ENCODE results near the gene TMEM217. TPM values are rescaled to one million over a fixed set of nuclear protein-coding genes. Genes with fewer than 3 reads are reported as not detected.

TMEM217 gene
- polyA plus RNA-seq, 1 donor = 1.5 TPM

GRCh38 chr6:37168811-37169495 is 89.0 kb downstream of the TMEM217 start:
- H3K9me3 ChIP-seq (ENCODE audit: control insufficient read depth, low read depth, low read length) = no peaks in the 10 kb centered on the region
- peak in 1 of 2 donors; percentile 40 for DNase-seq
- no peaks in the 10 kb centered on the region for H3K27me3 ChIP-seq (ENCODE audit: control insufficient read depth, insufficient read depth, low read length)
- peak overlapping the region; percentile 76 for H3K4me3 ChIP-seq (ENCODE audit: low read length)
- WGBS (ENCODE audit: insufficient coverage, low lambda C conversion rate) = no CpG with 5 or more reads among the region's 29 CpGs
- H3K27ac ChIP-seq (ENCODE audit: low read length) = peak overlapping the region; percentile 95
- H3K36me3 ChIP-seq (ENCODE audit: control insufficient read depth, insufficient read depth, low read length) = peaks cover 21% of the 10 kb centered on the region
- H3K4me1 ChIP-seq (ENCODE audit: control insufficient read depth, insufficient read depth, low read length) = peaks cover 18% of the 10 kb centered on the region

GRCh38 chr6:37168163-37168758 is 89.7 kb downstream of the TMEM217 start:
- Histone ChIP-seq H3K4me1 (ENCODE audit: control insufficient read depth, insufficient read depth, low read length) (peaks cover 13% of the 10 kb centered on the region), H3K4me3 (ENCODE audit: low read length) (no peak overlapping the region), H3K27me3 (ENCODE audit: control insufficient read depth, insufficient read depth, low read length) (no peaks in the 10 kb centered on the region), H3K36me3 (ENCODE audit: control insufficient read depth, insufficient read depth, low read length) (peaks cover 14% of the 10 kb centered on the region), H3K9me3 (ENCODE audit: control insufficient read depth, low read depth, low read length) (no peaks in the 10 kb centered on the region), H3K27ac (ENCODE audit: low read length) (peak overlapping the region; percentile 95)
- WGBS (ENCODE audit: insufficient coverage, low lambda C conversion rate) = 100% methylated on average over 1 of the region's 5 CpGs
- no peak for DNase-seq

- DNase-seq = no peak
- no peaks in the 10 kb centered on the region for H3K36me3 ChIP-seq (ENCODE audit: control insufficient read depth, insufficient read depth, low read length)
- no peak overlapping the region for H3K27ac ChIP-seq (ENCODE audit: low read length)
- H3K9me3 ChIP-seq (ENCODE audit: control insufficient read depth, low read depth, low read length) = no peaks in the 10 kb centered on the region
- 100% methylated on average over 1 of the region's 4 CpGs for WGBS (ENCODE audit: insufficient coverage, low lambda C conversion rate)
- no peak overlapping the region for H3K4me3 ChIP-seq (ENCODE audit: low read length)
- H3K4me1 ChIP-seq (ENCODE audit: control insufficient read depth, insufficient read depth, low read length) = no peaks in the 10 kb centered on the region
- no peaks in the 10 kb centered on the region for H3K27me3 ChIP-seq (ENCODE audit: control insufficient read depth, insufficient read depth, low read length)
These were observed 95.2 kb downstream of the TMEM217 start for GRCh38 chr6:37162740-37163139.

Other genes with a start within 250 kb of the TMEM217 start
- gene PIM1, start 88.0 kb downstream of the TMEM217 start, polyA plus RNA-seq = 71.3 TPM
- gene TBC1D22B, start 372 bp downstream of the TMEM217 start, polyA plus RNA-seq = 7.0 TPM
- gene RNF8, start 95.8 kb upstream of the TMEM217 start, polyA plus RNA-seq = 15.5 TPM
- 33.1 TPM for gene CMTR1, start 175.1 kb upstream of the TMEM217 start, polyA plus RNA-seq
- gene CCDC167, start 241.7 kb upstream of the TMEM217 start, polyA plus RNA-seq = 18.1 TPM